Dedifferentiated amniotic fluid mesenchymal stem cell (primary cell): ENCODE measurements around the gene STAU1.
A peak's percentile ranks its signal among the peaks of the same experiment; 100 is the strongest.
"Not testable (repeated sequence)": the region's sequence is repeated elsewhere in the genome, so short reads cannot be mapped to it uniquely, and the experiment has no call there.

Source experiments
- DNase-seq: peaks from one replicate; pipeline ENCODE4 v3.0.0-alpha.2; 2016; ENCODE audit errors: extremely low spot score

STAU1 gene, protein sequence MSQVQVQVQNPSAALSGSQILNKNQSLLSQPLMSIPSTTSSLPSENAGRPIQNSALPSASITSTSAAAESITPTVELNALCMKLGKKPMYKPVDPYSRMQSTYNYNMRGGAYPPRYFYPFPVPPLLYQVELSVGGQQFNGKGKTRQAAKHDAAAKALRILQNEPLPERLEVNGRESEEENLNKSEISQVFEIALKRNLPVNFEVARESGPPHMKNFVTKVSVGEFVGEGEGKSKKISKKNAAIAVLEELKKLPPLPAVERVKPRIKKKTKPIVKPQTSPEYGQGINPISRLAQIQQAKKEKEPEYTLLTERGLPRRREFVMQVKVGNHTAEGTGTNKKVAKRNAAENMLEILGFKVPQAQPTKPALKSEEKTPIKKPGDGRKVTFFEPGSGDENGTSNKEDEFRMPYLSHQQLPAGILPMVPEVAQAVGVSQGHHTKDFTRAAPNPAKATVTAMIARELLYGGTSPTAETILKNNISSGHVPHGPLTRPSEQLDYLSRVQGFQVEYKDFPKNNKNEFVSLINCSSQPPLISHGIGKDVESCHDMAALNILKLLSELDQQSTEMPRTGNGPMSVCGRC

GRCh38 chr20:49187851-49188641 lies at the start of gene STAU1:
TSS of gene STAU1 (minus strand) at chr20:49188334. CDS start at chr20:49166201, 22,133 bp downstream.
- peak; percentile 94 for DNase-seq

DNA sequence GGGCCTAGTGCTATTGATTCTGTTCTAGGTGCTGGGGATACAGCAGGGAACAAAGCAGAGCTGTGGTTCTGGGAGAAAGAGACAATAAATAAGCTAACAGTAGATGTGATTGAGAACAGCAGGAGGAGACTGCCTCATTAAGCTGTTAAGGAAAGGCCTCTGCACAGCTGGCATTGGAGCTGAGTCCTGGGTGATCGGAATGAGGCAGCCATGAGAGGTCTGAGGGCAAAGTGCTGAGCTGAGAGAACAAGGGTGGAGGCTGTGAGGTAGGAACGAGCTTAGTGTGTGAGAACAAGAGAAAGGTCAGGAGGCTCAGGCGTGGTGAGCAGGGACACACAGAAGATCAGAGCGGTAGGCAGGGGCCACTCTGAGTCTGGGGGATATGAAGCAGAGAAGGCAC lies 49.4 kb upstream of the STAU1 start:
- DNase-seq, result no peak

DNA sequence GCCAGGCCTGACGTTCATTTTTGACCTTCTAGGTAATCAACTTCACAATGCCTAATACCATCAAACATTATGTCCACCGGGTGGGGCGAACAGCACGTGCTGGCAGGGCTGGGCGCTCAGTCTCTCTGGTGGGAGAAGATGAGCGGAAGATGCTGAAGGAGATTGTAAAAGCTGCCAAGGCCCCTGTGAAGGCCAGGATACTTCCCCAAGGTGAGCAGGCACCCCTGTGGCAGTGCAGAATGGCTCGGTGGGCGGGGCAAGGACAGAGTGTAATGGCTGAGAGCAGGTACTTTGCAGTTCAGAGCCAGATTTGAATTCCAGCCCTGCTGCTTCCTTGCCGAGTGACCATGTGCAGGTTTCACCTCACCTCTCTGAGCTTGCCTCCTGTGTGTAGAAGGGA lies 48.2 kb upstream of the STAU1 start:
- no peak for DNase-seq

DNA sequence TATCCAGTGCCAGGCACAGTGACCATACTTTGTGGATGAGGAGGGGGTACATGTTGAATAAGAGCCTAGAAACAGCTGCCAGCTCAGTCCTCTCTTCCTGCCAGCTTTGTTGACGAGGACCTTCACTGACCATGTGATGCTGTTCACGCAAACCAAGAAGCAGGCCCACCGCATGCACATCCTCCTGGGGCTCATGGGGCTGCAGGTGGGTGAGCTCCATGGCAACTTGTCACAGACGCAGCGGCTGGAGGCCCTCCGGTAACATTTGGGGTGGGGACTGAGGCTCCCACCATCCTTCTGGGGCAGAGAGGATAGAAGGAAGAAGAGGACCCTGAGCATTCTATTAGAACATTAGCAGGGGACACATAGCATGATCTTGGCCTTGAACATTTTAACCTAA lies 46.7 kb upstream of the STAU1 start:
- no peak for DNase-seq

DNA sequence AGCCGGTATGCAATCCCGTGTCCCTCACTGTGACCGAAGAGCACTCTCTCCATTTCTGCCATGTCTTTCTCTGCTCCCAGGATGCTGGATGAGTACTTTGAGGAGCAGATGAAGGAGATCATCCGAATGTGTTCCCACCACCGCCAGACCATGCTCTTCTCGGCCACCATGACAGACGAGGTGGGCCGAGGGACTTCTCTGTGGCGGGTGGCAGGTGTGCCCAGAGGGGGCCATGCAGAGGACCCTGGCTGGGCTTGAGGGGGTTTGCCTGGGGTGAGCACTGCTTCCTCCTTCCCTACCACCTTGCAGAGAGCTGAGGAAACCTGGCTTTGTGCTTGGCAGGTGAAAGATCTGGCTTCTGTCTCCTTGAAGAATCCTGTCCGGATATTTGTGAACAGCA lies 45.1 kb upstream of the STAU1 start:
- no peak for DNase-seq

- DNase-seq, result no peak
Measured at GRCh38 chr20:49231471-49231870, 43.3 kb upstream of the STAU1 start.

- DNase-seq, result no peak
Measured at GRCh38 chr20:49230561-49231133, 42.5 kb upstream of the STAU1 start.

- no peak for DNase-seq
Measured at GRCh38 chr20:49230021-49230420, 41.9 kb upstream of the STAU1 start.

DNA sequence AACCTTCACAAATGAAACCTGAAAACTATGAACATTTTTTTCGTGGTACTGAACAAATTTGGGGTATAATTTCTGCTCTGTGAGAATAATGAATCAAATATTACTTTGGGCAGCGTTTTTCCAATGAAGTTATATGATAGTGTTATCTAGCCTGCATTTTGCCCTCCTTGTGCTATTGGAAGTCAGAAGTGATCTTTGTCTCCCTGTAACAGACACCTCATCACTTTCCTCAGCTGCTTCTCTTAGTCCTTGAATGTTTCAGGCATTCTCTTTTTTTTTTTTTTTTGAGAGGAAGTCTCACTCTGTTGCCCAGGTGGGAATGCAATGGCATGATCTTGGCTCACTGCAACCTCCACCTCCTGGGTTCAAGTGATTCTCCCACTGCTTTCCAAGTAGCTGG lies 41.2 kb upstream of the STAU1 start:
- DNase-seq, result no peak

DNA sequence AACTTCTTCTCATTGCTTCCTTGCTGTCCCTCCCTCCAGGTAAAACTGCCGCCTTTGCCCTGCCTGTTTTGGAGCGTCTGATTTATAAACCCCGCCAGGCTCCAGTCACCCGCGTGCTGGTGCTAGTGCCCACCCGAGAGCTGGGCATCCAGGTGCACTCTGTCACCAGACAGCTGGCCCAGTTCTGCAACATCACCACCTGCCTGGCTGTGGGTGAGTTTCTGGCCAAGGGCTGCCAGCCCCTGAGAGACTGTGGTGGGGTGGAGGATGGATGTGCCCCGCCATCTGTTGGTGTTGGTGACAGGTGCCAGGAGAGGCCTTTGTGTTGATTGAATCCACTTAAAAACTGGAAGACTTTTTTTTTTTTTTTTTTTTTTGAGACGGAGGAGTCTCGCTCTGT lies 40.5 kb upstream of the STAU1 start:
- no peak for DNase-seq

DNA sequence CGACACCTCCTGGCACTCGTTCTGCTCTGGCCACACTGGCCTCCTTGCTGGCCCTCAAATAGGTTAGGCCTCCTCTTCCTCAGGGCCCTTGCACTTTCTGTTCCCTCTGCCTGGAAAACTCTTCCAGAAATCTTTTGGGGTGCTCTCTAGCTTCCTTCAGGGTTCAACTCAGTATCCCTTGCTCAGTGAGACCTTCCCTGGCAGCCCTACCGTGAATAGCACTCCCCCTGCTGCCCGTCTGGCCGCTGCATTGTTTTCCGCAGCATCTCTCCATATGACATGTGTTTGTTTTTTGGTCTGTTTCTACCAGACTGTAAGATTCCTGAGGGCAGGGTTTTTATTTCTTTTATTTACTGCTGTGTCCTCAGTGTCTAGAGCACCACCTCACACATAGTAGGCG lies 37.8 kb upstream of the STAU1 start:
- no peak for DNase-seq

- DNase-seq, result no peak
Measured at GRCh38 chr20:49219924-49220831, 32.0 kb upstream of the STAU1 start.

DNA sequence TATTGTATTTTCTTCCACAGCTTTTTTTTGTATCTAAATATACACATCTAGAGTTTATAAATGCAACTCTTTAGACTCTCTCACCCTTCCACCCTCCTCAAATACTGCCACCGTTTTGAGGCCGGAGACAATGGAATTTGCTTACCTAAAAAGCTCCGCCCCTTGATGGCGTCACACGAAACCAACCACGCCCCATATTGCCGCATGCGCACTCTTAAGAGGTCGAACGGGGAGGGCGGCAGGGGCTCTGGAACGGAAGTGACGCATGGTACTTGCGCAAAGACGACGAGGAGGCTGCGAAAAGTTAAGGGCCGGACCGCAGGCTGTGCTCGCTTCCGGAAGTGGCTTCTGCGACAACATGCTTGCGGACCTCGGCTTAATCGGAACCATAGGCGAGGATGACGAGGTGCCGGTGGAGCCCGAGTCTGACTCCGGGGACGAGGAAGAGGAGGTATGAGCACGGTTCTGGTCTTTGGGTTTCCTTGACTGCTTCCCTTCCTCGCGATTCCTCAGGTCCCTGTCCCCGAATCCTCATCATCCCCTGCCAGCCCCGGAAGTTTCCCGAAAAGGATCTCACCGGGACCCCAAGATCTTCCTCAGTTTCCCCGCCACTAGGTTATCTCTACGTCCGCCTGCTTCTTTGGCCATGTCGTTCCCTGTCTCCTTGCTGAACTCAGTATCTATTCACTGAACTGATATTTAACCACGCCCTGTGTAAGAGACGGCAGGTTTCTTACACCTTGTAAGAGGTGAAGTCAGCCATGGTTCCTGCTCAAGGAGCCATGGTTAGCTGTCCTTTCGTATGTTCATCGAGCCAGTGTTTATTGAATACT lies 31.2 kb upstream of the STAU1 start, which contains the start of gene DDX27:
Gene DDX27 (plus strand): TSS at position 326 of the 833 bp plus-strand sequence. CDS start 33 bp downstream, at position 359.
- peak; percentile 99 for DNase-seq

GRCh38 chr20:49218739-49219090 lies 30.6 kb upstream of the STAU1 start:
- DNase-seq, result not testable (repeated sequence)

- peak; percentile 94 for DNase-seq
Measured at GRCh38 chr20:49216991-49217578, 29.0 kb upstream of the STAU1 start.

- DNase-seq, result no peak
Measured at GRCh38 chr20:49215232-49215631, 27.1 kb upstream of the STAU1 start.

- DNase-seq, result no peak
Measured at GRCh38 chr20:49214571-49214970, 26.4 kb upstream of the STAU1 start.

- DNase-seq, result no peak
Measured at GRCh38 chr20:49210757-49211110, 22.6 kb upstream of the STAU1 start.

DNA sequence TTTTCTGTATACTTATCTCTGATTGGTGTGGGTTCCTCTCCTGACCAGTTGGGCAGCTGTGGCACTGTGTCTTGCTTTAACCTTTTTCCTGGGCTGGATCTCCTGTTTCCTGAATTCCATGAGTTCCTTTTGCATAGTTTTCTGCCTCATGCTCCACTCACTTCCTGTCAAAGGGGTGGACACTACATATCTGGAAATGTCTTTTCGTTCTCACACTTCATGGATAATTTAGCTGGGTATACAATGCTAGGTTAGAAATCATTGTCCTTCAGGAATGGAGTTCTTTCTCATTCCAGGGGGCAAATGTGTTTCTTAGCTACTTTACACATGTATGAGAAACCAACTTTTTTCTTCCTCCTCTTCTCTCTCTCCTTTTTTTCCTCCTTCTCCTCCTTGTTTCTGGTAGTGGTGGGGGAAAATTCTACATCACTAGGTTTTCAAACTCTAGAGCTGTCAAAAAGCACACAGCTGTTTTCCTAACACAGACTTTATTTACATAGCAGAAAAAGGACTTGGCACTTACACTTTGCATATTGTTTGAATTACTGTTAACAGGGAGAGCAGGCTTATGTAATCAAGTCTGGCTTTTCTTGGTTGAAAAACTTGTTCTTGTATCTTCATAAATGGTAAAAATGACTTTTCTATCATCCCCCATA lies 22.1 kb upstream of the STAU1 start:
- DNase-seq, result peak; percentile 21

DNA sequence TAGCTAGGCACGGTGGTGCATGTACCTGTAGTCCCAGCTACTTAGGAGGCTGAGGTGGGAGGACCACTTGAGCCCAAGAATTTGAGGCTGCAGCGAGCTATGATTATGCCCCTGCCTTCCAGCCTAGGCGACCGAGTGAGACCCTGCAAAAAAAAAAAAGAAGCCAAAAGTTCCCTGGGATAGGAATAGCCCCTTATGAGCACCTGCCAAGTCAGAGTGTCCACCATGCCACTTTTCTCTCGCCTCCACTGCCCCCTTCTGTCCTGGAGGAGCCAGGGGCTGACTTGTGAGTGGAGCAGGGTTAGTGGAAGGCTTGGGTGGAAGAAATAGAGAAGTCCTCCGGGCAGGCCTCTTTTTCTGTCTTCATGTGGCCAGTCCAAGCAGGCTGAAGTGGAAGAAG lies 18.9 kb upstream of the STAU1 start:
- no peak for DNase-seq
